ENCODE measurements around the gene FOXE1. TPM values are rescaled to one million over a fixed set of nuclear protein-coding genes. Genes with fewer than 3 reads are reported as not detected.

FOXE1 gene
- total RNA-seq, 2 donors from 2014 or later: not detected

GRCh38 chr9:97848480-97849237, 4.4 kb upstream of the FOXE1 start:
- peak overlapping the region; percentile 38 for H3K4me3 Mint-ChIP-seq
- peaks cover 94% of the 10 kb centered on the region for H3K27me3 ChIP-seq (ENCODE audit: control insufficient read depth, insufficient read depth, low read length, poor library complexity, severe bottlenecking)
- H3K36me3 Mint-ChIP-seq (ENCODE audit: low read depth): no peaks in the 10 kb centered on the region
- WGBS, 2 experiments (ENCODE audit: insufficient coverage in 1 of 2, insufficient read length in 1 of 2): 6% methylated on average over 21 to 61 of the region's 61 CpGs
- no peak overlapping the region for H3K27ac ChIP-seq (ENCODE audit: low read depth, low read length)
- no peak overlapping the region for H3K27ac Mint-ChIP-seq
- peak; percentile 72 for DNase-seq
- H3K9me3 Mint-ChIP-seq: no peaks in the 10 kb centered on the region
- peaks cover 7% of the 10 kb centered on the region for H3K4me1 Mint-ChIP-seq
- H3K9me3 ChIP-seq (ENCODE audit: control insufficient read depth, low read length): no peaks in the 10 kb centered on the region
- peaks cover 5% of the 10 kb centered on the region for H3K4me1 ChIP-seq (ENCODE audit: control insufficient read depth, insufficient read depth, low read length)
- H3K9ac ChIP-seq (ENCODE audit: extremely low read depth, low read length, poor library complexity, severe bottlenecking): no peak overlapping the region
- H3K4me3 ChIP-seq (ENCODE audit: low read length): peak overlapping the region; percentile 60
- H3K36me3 ChIP-seq (ENCODE audit: control insufficient read depth, insufficient read depth, low read length): no peaks in the 10 kb centered on the region
- no peak for TF ChIP-seq CTCF (conservative IDR thresholded peaks at IDR 0.05)
- H3K27me3 Mint-ChIP-seq (ENCODE audit: insufficient read depth): peaks cover 91% of the 10 kb centered on the region

- 10 to 32% methylated on average over 2 to 3 of the region's 3 CpGs for WGBS, 2 experiments (ENCODE audit: insufficient coverage in 1 of 2, insufficient read length in 1 of 2)
- DNase-seq: no peak
- Mint-ChIP-seq H3K27me3 (ENCODE audit: insufficient read depth) (peaks cover 93% of the 10 kb centered on the region), H3K4me1 (peaks cover 9% of the 10 kb centered on the region), H3K4me3 (no peak overlapping the region), H3K27ac (no peak overlapping the region), H3K36me3 (ENCODE audit: low read depth) (no peaks in the 10 kb centered on the region), H3K9me3 (no peaks in the 10 kb centered on the region)
- Histone ChIP-seq H3K4me3 (ENCODE audit: low read length) (no peak overlapping the region), H3K36me3 (ENCODE audit: control insufficient read depth, insufficient read depth, low read length) (no peaks in the 10 kb centered on the region), H3K27ac (ENCODE audit: low read depth, low read length) (no peak overlapping the region), H3K27me3 (ENCODE audit: control insufficient read depth, insufficient read depth, low read length, poor library complexity, severe bottlenecking) (peaks cover 100% of the 10 kb centered on the region), H3K9ac (ENCODE audit: extremely low read depth, low read length, poor library complexity, severe bottlenecking) (no peak overlapping the region), H3K4me1 (ENCODE audit: control insufficient read depth, insufficient read depth, low read length) (peaks cover 5% of the 10 kb centered on the region), H3K9me3 (ENCODE audit: control insufficient read depth, low read length) (no peaks in the 10 kb centered on the region)
- no peak for TF ChIP-seq CTCF (conservative IDR thresholded peaks at IDR 0.05)
Observed at GRCh38 chr9:97849980-97850379, 3.0 kb upstream of the FOXE1 start.

GRCh38 chr9:97850746-97851445, 2.1 kb upstream of the FOXE1 start:
- Histone ChIP-seq H3K9me3 (ENCODE audit: control insufficient read depth, low read length) (no peaks in the 10 kb centered on the region), H3K9ac (ENCODE audit: extremely low read depth, low read length, poor library complexity, severe bottlenecking) (no peak overlapping the region), H3K4me1 (ENCODE audit: control insufficient read depth, insufficient read depth, low read length) (peaks cover 5% of the 10 kb centered on the region), H3K36me3 (ENCODE audit: control insufficient read depth, insufficient read depth, low read length) (no peaks in the 10 kb centered on the region), H3K27me3 (ENCODE audit: control insufficient read depth, insufficient read depth, low read length, poor library complexity, severe bottlenecking) (peaks cover 100% of the 10 kb centered on the region), H3K27ac (ENCODE audit: low read depth, low read length) (no peak overlapping the region), H3K4me3 (ENCODE audit: low read length) (no peak overlapping the region)
- Mint-ChIP-seq H3K27ac (no peak overlapping the region), H3K4me3 (no peak overlapping the region), H3K4me1 (peaks cover 9% of the 10 kb centered on the region), H3K27me3 (ENCODE audit: insufficient read depth) (peaks cover 93% of the 10 kb centered on the region), H3K36me3 (ENCODE audit: low read depth) (no peaks in the 10 kb centered on the region), H3K9me3 (no peaks in the 10 kb centered on the region)
- no peak for TF ChIP-seq CTCF (conservative IDR thresholded peaks at IDR 0.05)
- DNase-seq: peak; percentile 44
- 15 to 17% methylated on average over 7 to 12 of the region's 13 CpGs for WGBS, 2 experiments (ENCODE audit: insufficient coverage in 1 of 2, insufficient read length in 1 of 2)
